NOMO-1 treated with dmso at 0.1 percent for 144 hours (cell line): ENCODE data around the gene PSG2.
"Not testable (repeated sequence)": the region's sequence is repeated elsewhere in the genome, so short reads cannot be mapped to it uniquely, and the experiment has no call there.

ENCODE experiments used
- DNase-seq: peaks from one replicate; lab custom pipeline; 2025; ENCODE audit not compliant: unreplicated experiment; lab: John Stamatoyannopoulos, UW

PSG2 gene

DNA sequence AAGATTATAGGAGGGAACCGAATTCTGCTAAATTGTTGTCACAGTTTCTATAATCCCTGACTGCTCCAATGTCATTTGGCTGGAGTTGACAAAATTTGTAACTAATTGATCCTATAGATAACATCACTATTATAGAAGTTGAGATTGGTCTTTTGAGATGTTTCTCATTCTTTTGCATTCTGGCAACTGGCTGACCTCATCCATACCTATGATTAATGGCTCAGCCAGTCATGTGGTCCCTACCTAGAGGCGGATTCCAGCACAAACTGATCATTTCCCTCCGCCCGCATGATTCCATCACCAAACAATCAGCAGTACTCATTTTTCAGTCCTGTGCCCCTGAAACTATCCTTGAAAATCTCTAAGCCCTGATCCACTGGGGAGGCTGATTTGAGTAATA, 4.2 kb downstream of the PSG2 start:
- DNase-seq = no peak

DNA sequence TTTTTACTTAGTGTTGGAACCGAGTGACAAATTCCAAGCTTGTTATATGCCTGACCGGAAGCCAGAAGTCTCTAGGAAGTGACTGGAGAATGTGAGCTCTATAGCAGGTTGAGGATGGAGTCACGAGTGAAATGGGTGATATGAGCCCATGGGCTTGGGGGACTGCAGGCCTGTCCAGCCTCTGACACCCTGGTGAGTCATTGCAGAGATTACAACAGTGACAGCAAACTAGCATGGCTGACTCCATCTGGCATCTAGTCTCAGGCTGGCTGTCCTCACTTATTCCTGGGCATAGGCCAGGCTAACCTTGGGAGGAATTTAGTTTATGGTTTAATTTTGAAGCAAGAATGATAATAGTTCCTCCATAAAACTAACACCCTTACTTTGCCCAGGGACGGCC, 4.6 kb downstream of the PSG2 start:
- DNase-seq = not testable (repeated sequence)

DNA sequence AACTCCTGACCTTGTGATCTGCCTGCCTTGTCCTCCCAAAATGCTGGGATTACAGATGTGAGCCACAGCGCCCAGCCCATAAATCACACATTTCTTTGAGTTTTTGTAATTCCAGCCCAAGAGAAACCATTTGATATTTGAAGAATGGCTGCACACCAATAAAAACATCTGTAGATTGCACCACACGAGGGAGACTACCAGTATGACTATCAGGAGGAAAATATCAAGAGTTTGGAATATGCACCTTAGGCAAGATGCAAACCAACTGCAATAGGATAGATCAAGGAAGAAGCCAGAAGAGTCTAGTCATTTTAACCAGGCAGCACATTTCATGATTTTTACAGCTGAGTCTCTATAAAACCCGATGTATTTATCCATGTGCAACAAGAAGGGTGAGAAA, 20.1 kb downstream of the PSG2 start:
- not testable (repeated sequence) for DNase-seq

DNA sequence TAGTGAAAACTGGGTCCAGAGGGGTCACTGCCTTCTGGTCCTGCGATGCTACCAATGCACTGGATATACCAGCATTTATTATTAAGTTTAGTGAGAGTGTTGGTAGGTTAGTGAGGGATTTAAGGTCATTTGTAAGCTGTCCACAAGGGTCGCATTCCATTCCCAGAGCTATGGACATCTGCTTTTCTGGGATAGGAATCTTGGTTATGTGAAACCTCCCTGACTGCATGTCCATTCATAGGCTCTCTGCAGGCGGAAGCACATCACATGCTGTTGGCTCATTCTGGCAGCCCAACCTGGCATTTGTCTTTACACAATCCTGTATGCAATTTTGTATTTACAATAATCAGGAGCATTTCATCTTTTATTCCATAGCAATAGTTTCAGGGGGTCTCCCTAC, 21.2 kb downstream of the PSG2 start:
- DNase-seq = not testable (repeated sequence)

DNA sequence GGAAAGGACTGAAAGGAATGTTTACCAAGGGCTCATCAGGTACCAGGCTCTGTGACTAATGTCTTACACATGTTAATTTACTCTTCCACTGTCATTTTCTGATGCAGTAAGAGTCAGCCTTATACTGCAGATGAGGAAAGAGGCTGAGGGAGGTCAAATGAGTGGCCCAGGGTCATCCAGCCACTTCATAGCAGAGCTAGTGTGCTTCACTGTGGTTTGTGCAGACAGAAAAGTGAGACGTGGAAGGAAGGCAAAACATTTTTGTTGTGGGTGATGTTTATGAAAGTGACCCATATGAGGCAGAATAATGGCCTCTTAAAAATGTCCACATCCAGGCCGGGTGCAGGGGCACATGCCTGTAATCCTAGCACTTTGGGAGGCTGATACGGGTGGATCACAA, 22.2 kb downstream of the PSG2 start:
- DNase-seq = not testable (repeated sequence)

DNA sequence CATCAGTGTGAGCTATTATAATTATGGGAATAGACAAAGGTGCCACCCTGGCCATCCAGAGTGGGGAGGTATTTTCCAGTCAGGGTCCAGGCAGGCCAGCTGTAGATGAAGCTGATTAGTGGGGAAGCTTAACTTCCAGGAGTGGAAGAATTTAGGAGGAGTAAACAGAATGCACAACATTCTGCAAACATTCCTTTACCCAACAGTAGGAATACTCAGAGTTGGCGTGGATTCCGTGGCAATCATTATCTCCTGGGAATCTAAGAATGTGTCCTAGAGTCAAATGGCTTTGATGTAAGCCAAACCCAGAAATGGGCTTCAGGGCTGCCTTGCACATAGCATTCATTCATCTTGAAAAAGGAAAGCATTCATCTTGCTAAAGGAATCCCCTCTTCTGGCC, 23.0 kb downstream of the PSG2 start:
- not testable (repeated sequence) for DNase-seq

DNA sequence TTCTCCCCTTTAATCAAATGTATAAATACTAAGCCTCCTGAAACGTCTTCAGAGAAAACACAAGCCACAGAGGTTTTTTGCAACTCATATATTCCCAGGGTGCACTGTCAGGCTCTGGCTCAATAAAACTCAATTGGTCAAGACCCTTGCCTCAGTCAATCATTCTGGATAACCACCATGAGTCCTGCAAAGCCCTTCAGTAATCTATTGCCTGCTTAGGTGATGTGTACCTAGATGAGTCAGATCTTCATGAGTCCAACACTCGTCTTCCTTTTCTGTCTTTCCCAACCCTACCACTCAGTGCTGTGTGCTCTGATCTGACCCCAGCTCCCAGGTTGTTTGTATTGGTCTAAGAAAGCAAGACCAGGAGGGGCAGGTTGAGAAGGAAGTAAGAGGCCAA, 24.1 kb downstream of the PSG2 start:
- DNase-seq = not testable (repeated sequence)

DNA sequence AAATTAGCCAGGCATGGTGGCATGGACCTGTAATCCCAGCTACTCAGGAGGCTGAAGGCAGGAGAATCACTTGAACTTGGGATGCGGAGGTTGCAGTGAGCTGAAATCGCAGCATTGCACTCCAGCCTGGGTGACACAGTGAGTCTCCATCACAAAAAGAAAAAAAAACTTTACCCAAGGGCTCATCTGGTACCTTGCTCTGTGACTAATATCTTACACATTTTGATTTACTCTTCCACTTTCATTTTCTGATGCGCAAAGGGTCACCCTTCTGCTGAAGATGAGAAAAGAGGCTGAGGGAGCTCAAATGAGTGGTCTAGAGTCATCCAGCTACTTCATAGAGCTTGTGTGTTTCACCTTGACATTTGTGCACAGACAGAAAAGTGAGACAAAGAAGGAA, 34.5 kb downstream of the PSG2 start:
- not testable (repeated sequence) for DNase-seq

DNA sequence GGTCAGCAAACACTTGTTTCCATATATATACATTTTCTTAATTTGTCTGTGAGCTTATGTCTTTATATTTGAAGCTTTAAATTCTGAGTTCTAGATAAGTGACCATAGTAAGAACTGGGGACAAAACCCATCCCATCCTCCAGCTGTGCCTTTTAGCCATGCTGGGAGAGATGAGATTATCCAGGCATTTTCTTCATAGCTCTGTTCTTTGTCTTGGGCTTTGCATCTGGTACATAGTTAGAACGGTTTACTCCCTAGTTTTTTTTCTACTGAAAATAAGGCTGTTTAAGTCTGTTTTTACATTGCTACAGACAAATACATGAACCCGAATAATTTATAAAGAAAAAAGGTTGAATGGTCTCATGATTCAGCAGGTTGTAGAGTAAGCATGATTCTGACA, 35.9 kb downstream of the PSG2 start:
- DNase-seq = not testable (repeated sequence)

DNA sequence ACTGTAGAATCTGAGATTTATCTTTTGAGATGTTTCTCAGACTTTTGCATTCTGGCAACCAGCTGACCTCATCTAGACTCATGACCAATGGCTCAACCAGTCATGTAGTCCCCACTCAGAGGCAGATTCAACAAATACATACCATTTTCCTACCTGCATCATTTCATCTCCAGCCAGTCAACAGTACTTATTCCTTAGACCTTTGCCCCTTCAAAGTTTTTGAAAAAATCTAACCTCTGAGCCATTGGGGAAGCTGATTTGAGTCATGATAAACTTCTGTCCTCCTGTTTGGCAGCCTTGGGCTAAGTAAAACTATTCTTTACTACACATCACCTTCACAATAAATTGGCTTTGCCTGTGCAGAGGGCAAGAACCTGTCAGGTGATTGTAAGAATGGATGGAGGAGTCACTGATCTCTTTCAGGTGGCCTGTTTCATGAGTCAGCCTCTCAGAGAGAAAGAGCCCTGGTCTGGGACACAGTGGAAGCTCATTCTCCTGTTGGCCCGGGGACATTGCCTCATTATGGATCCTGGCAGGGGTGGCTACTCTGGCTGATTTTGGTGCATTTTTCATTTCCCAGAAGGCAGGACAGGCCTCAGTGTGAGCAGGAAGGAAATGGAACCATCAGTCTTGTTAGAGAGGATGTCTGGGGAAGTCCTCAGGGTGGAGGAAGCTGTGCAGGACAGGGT, 38.9 kb downstream of the PSG2 start:
- not testable (repeated sequence) for DNase-seq

DNA sequence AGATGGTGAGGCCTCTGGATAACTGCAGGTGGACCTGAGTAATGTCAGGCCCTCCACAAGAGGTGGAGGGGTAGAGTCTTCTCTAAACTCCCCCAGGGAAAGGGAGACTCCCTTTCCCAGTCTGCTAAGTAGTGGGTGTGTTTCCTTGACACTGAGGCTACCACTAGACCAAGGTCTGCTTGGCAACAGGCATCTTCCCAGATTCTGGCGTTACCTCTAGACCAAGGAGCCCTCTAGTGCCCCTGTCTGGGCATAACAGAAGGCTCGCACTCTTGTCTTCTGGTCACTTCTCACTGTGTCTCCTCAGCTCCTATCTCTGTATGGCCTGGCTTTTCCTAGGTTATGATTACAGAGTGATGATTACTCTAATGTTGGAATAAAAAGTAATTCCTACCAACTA, 50.9 kb downstream of the PSG2 start:
- not testable (repeated sequence) for DNase-seq

DNA sequence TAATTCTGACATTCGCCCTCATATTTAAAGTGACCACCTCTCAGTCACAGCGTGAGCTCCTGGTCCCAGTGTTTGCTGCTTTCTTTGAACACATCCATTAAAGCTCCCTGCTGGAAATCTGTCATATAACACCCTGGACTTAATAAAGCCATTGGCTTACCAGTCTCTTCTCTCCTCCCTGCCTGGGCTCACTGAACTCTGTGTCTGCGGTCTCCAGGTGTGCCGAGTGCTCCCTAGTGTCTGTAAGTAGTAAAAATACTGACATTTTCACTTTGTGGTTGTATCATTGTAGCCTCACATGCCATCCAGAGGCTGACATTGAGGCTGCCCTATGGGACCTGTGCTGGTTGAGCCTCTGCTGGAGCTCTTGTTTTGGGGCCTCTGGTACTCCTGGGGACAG, 53.6 kb downstream of the PSG2 start:
- no peak for DNase-seq

DNA sequence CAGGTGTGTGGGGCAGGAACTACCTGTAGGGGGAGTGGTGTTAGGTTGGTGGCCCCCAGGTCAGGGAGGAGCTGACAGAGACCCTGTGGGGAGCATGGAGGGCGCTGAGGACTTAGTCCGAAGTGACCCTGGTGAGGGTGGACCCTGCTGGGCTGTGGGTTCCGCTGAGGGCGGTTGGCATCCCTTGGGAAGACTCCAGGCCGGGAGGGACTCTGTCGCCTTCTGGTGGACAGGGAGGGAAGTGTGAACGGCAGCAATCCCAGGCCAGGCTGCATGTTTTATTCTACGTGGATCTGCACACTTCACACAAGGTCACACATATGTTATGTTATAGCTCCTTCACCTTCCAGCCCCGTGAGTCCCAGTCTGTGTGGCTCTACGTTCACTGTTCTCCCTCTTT, 54.5 kb downstream of the PSG2 start:
- DNase-seq = not testable (repeated sequence)

DNA sequence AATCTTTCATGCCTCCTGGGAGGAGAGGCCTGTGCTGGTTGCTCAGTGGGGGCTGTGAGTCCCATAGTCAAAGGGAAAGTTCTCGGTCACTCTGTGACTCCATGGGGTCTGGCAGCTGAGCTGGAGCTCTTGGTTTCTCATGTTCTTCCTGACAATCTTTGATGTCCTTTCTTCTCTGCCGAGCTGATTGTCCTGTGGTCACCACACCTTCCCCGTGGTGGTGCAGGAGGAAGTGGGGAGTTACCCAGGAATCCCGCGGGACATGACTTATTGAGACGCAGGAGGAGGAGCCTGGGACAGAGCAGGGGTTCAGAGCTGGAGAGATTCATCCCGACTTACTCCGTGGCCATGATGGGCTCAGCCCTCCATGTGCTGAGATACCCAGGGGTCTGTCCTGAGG, 55.4 kb downstream of the PSG2 start:
- not testable (repeated sequence) for DNase-seq

DNA sequence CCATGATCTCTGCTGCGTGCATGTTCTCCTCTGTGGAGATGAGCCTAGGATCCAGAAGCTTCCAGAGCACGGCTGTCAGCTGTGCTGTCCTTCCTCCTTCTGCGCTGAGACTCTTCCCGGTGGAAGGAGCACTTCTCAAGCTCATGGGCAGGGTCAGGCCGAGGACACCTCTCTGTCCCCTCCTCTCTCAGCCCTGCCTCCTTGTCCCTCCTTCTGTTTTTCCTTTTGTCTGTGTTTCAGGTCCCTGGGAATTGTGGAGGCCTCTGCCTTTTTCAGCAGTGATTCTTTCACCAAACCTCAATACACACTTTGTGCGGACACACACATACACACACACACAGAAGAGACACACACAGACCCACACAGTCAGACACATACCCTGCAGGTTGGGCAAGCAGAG, 56.1 kb downstream of the PSG2 start, which contains the start of gene PSG11:
Gene PSG11, minus strand, starts transcription at position 101 of the 400 bp plus-strand sequence. Its CDS starts 97 bp downstream, at position 4.
- not testable (repeated sequence) for DNase-seq

DNA sequence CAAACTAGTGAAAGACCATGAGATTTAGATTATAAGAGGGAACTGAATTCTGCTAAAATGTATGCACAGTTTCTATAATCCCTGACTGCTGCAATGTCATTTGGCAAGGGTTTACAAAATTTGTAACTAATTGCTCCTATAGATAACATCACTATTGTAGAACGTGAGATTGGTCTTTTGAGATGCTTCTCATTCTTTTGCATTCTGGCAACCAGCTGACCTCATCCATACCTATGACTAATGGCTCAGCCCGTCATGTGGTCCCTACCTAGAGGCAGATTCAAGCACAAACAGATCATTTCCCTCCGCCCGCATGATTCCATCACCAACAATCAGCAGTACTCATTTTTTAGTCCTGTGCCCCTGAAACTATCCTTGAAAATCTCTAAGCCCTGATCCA, 60.4 kb downstream of the PSG2 start:
- not testable (repeated sequence) for DNase-seq

DNA sequence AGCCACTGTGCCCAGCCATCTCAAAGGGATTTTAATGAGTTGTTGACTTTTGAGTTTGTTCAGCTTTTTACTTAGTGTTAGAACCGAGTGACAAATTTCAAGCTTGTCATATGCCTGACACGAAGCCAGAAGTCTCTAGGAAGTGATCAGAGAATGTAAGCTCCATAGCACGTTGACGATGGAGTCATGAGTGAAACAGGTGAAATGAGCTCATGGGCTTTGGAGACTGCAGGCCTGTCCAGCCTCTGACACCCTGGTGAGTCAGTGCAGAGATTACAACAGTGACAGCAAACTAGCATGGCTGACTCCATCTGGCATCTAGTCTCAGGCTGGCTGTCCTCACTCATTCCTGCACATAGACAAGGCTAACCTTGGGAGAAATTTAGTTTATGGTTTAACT, 60.9 kb downstream of the PSG2 start:
- not testable (repeated sequence) for DNase-seq

DNA sequence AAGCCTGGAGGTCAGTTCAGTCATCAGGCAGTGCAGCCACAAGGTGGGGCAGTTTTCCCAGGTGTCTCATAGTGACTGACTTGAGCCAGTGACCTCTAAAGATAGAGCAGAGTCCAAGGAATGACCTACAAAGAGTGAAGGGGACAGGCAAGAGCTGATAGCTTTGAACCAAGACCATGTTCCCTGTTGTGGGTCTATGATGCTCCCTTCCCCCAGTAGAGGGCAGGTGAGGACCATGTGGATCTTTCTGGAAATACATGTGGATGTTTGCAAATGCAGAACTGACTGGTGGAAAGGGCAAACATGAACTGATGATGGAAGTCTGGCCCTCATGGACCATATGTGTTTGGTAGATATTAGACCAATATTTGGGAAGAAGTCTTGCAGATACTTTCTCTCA, 62.9 kb downstream of the PSG2 start:
- DNase-seq = not testable (repeated sequence)
